Left kidney (tissue), 2 donors: ENCODE measurements around the gene LRRN1. TPM values are rescaled to one million over a fixed set of nuclear protein-coding genes. Genes with fewer than 3 reads are reported as not detected.
"Not testable (repeated sequence)": the region's sequence is repeated elsewhere in the genome, so short reads cannot be mapped to it uniquely, and the experiment has no call there.

Experiments
- DNase-seq: peaks from one replicate; pipeline ENCODE4 v3.0.0-alpha.2; 2013
- polyA plus RNA-seq: library from polyadenylated mRNA; unstranded; fragments of 120-200 nt; gene quantifications from one replicate; pipeline ENCODE4 v1.2.1, GENCODE V29; 2013; ENCODE audit not compliant: insufficient read length

The LRRN1 gene
- polyA plus RNA-seq, 1 donor: 23.4 TPM

DNA sequence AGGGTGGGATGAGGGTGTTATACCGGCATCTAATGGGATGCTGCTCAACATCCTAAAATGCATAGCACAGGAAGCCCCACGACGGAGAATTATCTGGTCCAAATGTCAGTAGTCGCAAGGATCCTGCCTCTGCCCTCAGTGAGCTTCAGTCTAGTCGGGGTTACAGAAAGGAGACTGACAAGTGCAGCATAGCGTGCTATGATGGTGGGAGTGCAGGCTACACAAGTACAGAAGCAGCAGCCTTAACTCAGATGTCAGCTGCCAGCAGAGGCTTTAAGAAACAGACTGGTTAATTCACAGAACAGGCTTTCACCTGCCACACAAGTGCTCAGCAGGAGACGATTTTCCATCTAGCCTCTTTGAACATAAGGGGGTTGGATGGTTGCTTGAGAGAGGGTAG lies 6.9 kb downstream of the LRRN1 start:
- DNase-seq: no peak

DNA sequence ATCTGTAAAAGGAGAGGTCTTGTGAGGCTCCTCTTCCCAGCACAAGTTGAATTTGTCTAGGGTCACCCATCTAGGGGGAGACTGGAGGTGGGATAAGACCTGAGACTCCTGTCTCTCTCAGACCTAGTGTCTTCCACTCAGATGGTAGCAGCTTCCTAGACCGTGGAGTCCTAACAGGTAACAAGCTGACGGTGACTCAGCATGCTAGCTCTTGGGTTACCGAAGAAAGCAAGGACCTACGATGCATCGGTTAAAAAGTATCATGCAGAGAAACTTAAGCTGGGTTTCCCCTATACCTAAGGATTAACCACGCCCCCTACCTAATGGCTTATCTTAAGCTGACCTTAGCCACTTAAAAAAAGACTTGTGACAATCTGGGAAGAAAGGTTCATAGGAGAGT lies 7.6 kb downstream of the LRRN1 start:
- no peak for DNase-seq

DNA sequence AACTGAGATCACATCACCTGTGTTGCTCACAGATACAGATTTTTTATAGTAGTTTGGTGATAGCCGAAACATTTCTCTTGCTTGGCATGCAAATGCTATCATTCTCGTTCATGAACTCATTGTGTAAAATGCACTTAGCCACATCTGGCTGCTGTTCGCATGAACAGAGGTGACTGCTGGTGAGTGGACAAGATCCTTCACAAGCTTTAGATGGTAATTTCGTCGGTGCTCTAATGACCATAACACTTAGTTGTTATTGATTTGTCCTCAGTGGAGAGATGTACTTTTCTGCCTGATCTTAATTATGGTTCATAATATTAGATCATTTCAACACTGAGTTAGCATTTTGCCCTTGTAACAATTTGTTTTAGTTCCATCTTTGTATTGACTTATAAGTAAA lies 13.8 kb downstream of the LRRN1 start:
- DNase-seq: no peak

DNA sequence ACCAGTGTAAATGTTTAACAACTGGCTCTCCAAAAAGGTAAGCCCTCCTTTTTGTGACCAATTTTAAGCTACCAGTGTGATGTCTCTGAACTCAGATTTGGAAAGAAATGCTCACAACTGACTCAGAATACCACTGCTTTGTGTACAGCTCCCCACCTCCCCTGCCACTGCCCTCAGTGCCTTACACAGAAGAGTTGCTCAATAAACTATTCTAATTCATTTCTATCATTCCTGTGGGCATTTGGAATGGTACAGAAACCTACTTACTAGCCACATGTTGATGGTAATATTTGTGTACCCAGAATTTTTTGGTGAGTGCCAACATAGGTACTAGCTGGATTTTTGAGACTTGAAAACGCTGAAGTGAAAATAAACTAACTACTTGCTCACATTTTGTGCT lies 16.0 kb downstream of the LRRN1 start:
- no peak for DNase-seq

DNA sequence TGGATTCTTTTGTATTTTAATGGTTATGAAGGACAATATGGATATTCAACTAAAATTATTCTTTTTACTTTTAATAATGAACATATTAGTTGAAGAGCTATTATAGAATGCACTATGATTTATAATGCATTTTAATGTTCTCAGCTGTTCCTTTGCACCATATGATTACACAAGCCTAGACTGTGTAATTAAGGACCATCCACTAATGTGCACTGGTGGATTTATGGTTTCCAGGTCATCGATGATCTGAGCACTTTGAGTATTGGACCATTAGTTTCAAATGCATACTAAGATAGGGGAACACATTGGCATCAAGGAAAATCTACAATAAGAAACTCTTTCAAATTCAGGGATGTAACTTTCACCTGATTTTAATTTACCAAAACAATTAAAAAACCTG lies 16.8 kb downstream of the LRRN1 start:
- no peak for DNase-seq

DNA sequence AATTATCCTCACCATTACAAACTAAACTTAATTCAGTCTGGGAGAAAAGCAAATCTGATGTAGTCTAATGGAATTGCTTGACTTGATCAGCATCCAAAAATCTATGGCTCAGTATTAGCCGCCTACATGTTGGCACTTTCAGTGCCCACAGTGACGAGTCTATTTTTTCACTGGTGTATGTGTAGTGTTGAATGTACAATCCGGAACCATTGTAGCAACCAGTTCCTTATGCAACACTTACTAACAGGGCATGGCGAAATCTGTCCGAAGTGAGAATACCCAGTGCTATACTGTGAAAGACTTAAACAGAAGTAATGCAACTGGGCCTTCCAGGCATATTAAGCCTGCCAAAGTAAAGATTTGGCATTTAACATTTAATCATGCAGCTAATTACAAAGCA lies 18.6 kb downstream of the LRRN1 start:
- no peak for DNase-seq

DNA sequence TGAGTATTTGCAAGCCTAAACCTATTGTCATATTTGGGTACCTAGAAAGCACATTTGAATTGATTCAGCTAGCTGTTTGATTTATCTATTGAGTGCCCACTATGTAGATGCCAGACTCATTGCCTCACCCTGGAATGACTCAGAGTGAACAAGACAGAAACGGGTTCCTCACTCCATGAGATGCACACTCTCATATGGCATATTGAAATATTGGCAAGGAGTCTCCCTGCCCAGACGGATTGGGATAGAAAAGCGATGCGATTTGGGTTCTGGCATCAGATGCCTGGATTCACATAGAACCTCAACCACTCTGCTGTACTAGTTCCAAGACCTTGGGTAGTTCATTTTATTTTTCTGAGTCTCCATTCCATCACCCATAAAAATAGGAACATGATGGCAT lies 22.5 kb downstream of the LRRN1 start:
- DNase-seq: no peak

DNA sequence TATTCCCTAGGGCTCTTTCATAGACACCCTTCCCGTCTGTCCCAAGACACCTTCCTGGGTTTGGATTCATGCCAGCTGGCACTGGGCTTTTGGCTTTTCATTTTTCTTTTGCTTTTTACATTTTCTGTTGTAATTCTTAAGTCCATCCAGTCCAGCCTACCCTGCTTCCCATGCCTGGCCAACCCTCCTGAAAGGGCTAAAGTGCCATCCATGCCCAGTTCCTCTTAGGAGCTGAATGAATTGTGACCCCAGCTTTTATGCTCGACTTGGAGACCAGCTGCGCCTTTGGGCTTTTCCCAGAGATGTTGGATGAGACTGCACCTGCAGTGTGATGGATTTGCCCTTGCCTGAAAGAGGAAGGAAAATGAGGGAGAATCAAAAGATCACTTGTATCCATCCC lies 25.8 kb downstream of the LRRN1 start:
- DNase-seq: no peak

DNA sequence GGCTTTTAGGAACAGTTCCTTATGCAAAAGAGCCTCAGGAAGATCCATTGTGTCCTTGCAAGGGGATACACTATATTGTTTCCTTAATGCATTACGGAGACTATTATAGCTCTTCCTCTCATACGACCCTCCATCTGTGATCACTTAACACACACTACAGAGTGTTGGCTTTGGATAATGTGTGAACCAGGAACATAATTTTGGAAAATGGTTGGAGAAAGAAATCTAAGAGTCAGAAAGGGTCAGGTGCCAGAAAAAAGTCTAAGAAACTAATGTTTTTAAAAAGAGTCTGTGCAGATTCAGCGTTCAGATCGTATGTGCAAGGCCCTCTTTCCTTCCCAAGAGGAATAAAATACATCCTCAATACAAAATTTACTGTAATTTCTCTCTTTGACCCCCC lies 27.3 kb downstream of the LRRN1 start:
- no peak for DNase-seq

DNA sequence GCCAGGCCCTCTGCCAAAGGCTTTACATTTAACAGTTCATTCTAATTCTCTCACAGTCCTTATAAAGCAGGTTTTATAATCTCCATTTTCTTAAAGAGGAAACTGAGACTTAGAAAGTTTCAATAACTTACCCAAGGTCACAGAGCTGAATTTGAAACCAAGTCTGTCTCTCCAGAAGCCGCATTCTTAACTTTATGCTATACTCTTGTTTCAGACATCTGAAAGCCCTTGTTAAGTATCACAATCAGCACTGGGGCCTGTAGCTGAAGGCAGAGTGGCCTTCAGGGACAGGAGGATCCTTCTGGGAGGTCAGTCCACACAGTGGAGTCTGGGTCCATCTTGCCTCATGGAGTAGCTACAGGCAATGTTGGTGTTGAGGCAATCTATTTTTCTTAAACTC lies 27.9 kb downstream of the LRRN1 start:
- no peak for DNase-seq

DNA sequence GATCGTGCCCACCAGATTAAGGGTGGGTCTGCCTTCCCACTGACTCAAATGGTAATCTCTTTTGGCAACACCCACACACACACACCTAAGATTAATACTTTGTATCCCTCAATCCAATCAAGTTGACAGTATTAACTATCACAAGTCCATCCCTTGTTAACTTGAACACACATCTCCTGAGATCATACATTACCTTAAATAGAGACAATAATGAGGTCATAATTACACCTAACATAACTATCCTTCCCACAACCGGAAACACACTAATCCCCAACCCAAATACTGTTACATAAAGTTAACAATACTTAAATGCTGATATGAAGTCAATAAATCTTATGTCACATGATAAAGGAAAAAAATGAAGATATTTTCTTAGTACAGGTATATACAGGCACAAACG lies 29.2 kb downstream of the LRRN1 start:
- DNase-seq: not testable (repeated sequence)

DNA sequence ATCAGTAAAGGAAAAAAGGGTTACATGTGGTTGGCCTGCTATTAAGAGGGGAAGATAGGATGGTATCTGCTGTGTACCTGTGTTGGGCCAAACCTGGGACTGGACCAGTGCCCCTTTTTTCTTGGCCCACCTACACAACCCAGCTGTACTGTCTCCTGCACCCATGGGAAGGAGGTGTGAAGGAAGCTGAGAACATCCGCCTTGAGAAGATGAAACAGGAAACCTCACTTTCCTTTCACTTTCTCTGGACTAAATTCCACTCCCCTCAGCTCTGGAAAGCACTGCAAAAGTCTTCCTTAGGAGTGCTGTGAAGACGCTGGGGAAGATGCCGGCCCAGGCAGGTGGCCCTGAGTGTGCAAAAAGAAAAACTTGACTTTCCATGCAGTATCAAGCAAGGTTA lies 37.6 kb downstream of the LRRN1 start:
- DNase-seq: no peak

DNA sequence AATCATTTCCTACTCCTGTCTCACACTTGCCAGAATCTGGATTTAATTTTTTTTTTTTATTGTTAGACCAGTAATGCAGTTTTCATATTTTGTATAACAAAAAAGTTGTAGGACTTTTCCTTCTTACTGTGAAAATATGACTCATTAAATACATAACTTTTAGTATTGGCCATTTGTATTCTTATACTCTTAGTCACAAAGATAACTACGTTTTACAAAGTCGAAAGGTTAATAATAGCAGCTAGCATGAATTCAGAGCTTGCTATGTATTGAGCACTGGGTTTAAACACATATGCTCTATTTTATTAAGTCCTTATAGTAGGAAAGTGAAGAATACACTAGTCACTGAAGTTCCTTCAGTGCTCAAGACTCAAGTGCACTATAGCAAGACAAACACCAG lies 43.1 kb downstream of the LRRN1 start:
- no peak for DNase-seq

DNA sequence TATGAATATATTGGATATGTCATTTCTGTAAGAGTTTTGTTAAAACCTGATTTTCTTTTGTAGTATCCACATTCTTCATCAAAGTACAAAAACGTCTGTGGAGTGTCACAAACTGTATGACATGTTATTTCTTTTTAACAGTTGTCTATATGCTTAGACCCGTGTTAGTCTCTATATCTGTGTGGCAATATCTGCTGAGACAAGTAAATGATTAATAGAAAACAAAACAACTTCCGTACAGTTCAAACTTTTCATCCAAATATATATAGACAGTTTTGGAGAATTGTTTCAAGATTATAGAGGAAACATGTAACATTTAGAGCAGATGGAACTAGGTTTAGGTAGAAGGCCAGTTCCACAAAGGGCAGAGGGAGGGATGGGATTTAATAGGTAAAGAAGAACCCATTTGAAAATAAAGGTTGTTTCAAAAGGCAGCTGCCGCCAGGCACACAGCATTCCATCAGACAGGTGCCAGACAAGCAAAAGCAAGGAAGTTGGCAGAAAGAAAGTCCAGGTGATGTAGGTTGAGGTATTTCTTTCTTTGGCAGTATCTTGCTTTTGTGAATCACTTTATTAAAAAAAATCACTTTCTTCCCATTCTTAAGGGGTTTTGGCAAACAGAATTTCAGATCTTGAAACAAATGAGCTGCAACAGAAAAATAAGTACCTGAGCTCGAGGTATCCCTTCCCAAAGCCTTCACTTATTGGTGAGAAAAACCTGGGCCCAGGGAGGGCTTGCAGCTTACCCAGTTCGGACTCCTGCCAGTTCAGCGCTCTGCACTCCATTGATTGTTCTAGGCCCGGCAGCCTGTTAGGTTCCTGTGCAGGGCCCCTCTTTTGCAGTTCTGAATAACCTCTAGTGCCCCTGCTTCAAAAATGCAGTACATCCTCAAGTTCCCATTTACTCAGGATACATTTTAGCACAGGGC lies 49.0 kb downstream of the LRRN1 start:
- DNase-seq: no peak

DNA sequence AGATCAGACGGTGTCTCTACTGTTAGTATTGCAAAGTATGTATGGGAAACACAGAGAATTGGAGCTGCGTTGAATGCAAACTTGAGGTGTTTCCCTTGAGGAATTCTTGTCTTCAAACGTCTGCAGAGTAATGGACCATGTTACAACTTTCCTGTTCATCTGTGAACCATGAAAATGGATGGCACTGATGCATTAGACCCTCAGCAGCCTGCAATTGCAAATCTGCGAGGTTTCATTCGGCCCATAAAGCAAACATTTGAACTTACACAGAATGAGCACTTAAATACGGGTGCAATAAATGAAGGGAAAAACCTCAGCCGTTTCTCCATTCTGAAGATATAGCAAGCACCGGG lies 49.7 kb downstream of the LRRN1 start:
- peak; percentile 54 for DNase-seq

DNA sequence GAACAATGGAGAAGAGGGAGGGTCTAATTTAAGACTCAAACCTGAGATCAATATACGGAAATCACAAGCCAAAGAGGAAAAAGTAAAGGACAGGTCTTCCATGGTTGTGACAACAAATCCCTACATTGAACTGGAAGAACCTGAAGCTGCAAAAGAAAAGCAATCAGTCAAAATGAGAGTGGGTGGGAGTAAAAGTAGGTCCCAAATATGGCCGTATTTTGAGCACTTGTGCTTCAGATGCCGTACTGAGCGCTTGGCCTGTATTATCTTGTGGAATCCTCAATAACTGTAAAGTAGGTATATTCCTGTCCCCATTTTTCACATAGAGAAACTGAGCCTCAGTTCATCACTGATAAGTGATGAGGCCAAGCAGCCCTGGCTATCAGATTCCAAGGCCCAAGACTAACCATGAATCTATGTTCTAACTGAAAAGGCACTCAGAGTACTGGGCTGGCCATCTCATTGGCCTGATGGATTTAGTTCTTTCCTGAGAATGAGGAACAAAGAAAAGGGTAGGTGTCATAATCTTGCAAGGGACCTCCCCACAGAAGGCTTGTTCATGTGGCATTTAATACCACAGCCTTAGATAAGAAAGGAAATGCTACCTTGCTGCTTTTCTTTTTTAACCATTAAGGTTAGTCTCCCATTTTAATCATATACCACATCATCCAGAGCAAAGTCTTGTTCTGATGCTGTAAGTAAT lies 52.5 kb downstream of the LRRN1 start:
- DNase-seq: no peak

DNA sequence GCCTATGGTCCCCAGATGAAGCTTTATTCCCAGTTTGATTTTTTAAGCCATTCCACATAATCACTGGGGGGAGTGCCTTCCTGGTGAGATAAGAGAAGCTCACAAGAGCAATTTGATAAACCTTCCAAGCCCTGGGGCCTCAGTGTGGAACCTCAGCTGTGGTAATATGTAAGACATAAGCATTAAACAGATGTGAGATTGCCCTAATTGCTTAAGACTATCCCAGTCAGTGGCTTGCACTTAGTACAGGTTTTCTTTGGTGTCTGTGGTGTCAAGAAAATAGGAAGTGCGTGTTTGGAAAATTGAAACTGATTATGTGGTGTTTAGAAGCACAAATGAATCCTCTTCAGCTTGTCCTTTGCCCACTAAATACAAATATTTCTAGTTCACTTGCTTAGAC lies 54.3 kb downstream of the LRRN1 start:
- DNase-seq: no peak

DNA sequence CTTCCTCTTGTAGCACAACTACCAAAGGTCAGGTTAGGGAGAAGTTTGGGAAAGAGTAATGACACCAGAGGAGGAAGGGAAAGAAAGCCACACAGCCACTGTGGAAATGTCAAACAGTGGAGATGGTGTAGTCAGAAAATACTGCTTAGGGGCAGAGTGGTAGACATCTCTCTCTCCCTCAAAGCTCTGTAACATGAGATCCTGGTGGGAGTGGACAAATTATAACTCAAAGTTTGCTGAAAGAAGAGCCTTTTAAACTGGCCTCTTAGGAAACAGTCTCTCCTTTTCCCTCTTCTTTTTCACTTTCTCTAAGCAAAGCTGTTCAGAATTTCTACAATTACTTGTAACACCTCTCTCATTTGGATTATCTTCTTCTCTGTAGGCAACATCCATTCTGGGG lies 55.8 kb downstream of the LRRN1 start:
- peak; percentile 59 for DNase-seq

DNA sequence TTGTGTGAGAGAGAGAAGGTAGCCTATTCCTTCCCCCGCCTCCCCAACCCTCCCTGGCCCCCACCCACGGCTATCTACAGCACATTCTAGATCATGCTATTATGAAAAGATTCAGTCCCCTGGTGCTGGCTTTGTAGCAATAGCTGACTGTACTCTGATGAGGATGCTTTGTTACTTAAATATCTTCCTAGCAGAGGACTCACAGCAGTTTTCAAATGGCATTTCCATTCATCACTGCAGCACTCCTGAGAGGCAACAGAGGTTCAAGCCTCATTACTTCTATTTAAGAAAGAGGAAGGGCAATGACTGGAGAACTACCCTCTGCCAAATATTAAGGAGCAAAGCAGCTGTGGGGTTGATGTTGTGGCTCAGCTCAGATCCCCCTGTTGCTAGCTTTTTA lies 61.0 kb downstream of the LRRN1 start:
- DNase-seq: no peak

DNA sequence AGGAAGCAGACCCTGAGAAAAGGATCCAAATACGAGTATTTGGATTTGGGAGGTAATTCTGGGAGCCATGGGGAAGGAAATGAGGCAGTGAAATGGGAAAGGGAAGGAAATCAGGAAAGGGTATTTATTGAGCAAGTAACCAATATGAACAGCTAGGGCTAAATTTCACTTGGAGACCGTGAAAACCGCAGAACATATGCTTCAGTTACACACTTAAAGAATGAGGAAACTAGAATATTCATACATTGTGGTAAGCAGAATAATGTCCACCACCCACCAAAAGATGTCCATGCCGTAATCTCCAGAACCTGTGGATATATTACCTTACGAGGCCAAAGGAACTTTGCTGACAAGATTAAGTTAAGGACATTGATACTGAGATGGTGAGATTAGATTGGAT lies 63.3 kb downstream of the LRRN1 start:
- no peak for DNase-seq

DNA sequence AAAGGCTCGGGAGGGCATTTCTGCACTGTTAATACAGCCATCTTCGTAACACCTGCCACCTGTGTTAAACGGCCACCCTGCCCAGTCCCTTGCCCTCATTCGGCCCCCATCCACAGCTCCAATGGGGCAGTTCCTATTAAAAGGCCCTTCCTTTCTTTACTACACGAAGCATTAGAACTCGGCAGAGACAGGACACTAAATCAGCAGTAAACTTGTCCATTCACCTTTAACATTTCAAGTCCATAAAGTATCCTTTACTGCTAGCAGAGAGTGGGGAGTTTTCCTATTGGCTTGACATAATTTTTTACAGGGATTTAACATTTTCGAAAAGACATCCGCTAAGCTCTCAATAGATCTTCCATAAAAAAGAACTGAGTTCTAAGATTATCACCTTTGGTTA lies 76.3 kb downstream of the LRRN1 start:
- DNase-seq: peak; percentile 51

DNA sequence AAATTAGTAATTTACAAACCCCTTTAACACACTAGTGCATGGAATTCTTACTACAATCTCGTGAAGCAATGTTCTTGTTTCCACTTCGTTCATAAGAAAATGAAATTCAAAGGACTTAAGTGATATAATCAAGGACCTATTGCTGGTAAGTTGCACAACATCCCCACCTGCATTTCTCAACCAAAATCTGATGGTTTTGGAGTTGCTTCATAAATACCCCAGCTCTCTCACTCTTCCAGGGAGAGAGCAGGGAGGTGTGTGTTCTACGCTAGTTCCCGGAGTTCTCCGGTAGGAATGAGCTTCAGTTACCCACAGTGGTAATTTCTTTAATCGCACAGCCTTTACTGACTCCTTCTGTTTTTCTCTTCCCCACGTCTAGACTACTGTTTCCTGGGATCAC lies 81.8 kb downstream of the LRRN1 start:
- DNase-seq: no peak

DNA sequence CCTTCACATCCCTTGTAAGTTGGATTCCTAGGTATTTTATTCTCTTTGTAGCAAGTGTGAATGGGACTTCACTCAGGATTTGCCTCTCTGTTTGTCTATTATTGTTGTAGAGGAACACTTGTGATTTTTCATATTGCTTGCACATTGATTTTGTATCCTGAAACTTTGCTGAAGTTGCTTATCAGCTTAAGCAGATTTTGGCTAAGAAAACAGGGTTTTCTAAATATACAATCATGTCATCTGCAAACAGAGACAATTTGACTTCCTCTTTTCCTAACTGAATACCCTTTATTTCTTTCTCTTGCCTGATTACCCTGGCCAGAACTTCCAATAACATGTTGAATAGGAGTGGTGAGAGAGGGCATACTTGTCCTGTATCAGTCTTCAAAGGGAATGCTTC lies 88.1 kb downstream of the LRRN1 start:
- DNase-seq: not testable (repeated sequence)

DNA sequence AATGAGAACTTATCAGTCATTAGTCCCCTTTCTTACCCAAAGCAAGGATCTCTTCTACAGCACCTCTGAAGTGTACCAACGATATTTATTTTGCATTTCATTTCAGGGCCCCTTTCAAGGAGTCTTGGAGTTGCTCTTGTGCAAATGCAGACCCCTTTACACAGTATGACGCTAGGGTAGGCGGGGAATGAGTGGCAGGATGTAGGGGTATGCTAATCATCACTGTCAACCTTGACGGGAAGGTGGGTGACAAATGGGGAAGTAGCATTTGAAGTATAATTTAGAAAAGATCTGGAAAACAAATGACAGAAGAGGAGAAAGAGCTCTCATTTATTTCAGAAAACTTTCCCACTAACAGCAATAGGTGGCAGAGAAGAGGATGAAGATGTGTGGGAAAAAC lies 94.4 kb downstream of the LRRN1 start:
- no peak for DNase-seq
